HG02885 (cell line): ENCODE measurements around the gene DPP4.

Experiments
- ATAC-seq: cut with Tn5 transposase; IDR thresholded peaks from one replicate; pipeline ENCODE4 v1.9.1; 2021; ENCODE audit warnings: mild to moderate bottlenecking; ENCODE audit not compliant: unreplicated experiment, poor library complexity

DPP4 gene

DNA sequence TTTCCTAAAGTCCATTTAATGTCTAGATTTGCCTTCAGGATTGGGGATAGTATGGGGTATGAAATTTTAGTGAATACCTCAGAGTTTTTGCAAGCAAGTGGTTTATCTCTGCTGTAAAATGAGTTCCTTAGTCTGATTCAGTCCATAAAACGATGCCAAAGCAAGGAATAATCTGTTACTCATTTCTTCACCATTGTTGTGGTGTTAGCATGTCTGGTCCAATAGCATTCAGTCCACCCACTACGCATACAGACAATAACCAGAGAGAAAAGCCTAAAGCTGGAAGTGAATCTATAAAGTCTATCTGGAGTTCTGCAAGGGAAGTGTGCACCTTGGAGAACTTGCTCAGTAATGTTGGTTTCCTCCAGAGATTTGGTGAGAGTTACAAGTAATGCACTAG, 12.9 kb upstream of the DPP4 start:
- ATAC-seq = no peak

DNA sequence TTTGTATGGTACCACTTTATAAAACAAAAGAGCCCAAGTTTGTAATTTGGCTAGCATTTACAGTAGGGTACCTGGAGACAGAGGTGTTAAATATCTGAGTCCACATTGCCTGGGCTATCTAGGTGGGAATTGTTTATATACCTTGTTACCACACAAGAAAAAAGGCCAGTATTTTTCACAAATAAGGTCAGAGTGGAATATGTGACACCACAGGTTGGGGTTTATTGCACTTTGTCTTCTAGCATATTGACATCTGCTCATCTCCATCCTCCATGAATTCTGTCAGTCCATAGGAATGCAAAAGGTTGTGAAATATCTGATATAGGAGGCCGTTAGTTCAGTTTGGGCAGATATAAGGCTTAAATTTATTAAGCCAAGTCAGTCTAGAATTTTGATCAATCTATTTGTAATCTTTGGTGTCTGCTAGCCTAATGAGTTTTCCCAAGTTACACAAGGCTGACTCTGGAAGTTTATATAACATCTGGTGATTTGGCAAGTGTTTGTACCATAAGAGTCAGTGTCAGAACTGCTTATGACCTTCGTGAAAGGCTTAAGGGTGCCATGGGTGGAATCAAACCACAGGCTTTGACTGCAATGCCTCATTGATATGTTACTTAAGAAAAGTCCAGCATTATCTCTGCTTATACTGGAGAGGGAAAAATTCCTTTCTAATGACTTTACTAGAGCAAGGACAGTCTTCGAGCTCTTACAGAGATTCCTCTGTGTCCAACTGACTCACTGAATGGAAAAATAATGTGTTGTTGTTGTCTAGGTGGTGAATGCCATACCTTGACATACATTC, 11.3 kb upstream of the DPP4 start:
- no peak for ATAC-seq

DNA sequence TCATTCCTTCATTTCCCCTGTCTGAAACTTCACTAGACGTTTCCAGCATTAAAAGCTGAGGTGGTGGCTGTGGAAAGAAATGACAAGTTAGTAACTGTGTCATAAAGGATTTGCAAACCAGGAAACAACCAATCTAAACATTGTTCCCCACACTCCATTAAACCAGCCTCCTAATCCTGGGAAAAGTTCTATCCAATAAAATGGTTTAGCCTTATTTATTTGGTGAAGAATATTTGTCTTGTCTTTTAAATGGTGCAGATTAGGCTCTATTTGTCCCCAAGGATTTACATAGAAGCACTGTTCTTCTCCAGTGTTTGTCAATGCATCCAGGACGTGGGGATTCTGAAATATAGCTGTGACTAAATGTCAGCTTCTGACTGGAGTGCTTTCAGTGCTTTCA, 10.5 kb upstream of the DPP4 start:
- no peak for ATAC-seq

DNA sequence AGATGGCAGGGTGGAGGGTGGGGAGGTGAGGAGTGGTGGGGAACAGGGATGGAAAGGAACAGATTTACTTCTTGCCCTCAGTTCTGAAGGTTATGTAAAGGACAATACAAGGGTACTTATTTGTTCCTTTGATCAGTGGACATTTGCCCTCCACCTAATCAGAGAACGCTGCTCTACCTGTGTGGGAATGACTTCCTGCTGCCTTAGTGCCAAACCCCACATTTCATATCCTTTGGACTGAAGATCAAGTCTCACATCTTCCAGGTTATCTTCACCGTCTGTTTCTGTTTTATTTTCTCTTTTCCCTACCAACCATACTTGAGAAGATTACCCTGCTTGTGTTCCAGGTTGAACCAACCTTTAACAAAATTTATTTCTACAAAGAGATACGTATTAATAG, 8.7 kb upstream of the DPP4 start:
- no peak for ATAC-seq

DNA sequence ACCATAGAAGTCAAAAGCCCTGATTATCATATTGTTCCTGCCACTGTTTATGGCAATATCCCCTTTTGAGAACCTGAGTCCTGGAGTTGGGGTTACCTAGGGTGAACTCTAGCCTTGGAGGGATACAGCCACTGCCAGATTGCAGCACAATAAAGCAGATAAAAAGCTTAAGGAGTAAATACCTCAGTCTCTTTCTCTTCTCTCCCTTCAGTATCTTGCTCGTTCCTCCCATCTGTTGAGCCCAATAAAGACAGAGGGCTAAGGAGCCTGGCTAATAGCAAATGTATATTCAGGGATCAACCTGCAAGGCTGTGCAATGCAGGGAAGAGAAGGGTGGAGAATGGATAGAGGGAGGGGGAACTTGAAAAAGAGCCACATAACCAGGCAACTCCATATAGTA, 8.0 kb upstream of the DPP4 start:
- no peak for ATAC-seq

DNA sequence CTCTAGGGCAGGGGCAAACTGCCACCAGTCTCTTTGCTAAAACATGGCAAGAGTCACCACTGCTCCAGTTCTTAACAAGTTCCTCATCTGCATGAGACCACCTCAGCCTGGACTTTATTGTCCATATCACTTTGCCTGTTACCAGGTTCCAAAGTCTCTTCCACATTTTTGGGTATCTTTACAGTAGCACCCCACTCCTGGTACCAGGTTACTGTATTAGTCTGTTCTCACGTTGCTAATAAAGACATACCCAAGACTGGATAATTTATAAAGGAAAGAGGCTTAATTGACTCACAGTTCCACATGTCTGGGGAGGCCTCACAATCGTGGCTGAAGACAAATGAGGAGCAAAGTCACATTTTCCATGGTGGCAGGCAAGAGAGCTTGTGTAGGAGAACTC, 5.5 kb upstream of the DPP4 start:
- no peak for ATAC-seq

DNA sequence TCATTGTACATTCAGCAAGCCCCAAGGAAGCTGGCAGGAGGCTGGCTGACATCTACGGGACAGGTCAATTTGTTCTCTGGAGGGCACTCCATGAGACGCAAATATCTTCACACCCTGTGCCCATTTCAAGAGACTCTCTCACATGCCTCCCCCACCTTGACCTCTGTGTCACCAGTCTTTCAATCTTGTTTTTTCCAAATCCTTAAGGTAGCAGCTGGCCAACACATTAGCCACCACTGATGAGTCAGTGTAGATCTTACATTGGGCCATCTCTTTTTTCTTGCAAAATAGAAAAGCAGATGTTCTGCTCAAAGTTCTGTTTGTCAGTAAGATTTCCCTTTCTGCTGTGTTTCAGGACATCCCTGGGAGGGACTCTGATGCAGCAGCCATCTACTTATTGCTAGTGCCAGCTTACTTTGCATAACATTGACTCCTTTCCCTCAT, 1.7 kb upstream of the DPP4 start:
- ATAC-seq = no peak

DNA sequence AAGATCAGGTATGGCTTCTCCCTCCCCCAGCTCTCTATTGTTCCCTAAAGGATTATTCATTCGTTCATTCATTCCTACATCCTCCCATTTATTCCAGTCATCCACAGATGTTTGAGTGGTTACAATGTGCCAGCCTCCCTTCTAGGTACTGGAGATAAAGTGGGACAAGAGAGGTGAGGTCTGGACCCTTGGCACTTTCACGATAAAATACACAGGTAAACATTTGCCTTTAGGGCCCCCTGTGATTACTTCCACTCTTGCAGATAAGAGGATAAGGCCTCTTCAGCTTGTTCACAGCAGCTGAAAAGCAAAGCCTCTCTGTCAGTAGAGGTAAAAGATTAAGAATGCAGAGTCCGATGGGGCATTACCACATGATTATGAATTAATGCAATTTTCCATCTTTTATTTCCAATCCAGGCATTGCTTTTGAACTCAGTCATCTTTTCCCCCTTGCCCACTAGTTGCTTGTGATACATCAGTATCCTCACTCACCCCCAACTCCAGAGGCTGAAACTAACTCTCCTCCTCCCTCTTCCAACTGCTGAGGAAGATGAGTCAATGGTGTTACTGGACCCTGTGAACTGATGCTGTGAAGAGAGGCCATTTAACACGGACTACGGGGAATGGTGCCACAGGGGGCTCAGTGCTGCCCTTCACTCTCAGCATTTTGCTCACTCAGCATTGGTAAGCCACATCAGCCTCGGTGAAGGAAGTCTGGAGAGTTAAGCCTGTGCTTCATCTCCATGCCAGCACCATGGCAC, 1.1 kb upstream of the DPP4 start:
- no peak for ATAC-seq

DNA sequence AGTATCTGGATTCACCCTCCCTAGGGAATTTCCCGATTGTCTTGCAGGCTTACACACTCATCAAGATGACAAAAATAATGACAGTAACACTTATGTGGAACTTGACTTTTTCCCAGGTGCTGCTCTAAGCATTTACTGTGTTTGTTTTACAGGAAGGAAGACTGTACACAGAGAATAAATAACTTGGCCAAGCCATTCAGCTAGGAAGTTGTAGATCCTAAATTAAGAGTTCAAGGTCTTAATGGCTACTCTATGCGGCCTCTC, 549 bp upstream of the DPP4 start:
- ATAC-seq = no peak

DNA sequence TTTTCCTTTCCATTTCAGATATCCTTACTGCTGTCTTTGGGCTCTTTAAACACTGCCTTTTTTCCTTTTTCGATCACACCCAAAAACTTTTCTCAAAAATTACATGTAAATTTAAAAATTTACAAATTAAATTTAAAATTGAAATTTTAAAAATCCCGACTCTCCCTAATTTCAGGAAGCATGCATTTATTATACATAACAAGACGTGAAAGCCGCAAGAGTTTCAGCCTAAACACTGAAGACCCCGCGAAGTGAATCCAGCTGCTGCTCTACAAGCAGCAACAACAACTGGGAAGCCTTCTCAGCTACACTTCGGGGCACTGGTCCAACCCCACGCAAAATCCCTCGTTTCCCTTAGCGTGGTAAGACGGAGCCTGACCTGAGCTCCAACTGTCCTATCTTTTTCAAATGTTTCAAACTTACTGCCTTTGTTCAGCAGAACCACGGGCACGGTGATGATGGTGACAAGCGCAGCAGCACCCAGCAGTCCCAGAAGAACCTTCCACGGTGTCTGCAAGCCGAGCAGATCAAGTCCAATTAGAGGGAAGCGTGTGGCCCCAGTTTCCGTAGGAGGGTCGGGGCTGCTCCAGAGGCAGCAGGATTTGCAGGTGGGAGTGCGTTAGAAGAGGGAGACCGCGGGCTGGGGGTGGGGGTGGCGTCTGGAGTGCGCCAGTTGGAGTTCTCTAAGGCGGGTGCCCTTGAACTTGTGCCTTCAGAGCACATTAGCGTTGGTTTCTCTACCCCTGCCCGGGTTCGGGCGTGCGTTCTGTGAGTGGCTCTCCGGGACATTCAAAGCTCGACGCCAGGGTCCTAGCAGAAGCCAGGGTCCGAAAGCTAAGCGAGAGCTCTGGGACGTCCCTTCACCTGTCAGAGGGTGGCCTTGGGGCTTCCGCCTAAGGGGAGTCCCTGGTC, 783 bp downstream of the DPP4 start:
- peak; percentile 2 for ATAC-seq

DNA sequence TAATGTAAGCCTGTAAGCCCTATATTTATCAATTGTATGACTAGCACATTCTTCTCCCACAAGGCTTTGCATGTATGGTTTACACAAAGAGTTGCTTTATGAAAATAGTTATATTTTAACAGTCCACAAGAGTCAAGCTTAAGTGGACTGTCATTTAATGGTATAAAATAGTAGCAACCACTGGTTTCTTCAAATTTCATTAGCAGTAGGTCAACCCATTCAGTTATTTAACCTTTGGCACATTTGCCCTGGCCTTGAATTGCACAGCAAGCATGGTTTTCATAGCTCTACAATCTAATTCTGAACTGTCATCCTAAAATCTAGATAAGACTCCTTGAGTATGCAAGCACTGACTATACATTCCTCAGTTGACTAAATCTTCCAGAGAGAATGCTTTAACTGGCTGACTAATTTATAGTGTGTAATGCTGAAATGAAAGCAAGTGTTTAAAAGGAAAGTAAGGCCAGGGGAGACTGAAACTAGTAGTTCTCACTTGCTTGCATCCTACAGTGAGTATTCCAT, 1.8 kb downstream of the DPP4 start:
- peak; percentile 68 for ATAC-seq

DNA sequence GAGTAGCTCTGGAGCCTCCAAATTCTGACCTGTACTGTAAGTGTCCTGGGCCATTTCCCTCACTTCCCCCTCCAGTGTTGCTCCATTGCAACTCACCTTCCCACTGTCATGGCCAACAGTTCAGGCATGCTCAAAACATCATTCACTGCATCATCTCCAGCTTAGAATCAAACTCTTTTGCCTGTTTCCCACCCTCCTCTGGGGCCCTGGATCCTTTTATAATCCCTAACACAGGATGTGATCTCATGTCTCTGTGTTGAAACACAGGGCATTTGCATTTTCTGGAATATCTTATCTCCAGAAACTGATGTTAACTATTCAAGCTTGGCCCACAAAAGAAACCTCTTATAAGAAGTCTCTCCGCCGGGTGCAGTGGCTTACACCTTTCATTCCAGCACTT, 3.0 kb downstream of the DPP4 start:
- no peak for ATAC-seq

DNA sequence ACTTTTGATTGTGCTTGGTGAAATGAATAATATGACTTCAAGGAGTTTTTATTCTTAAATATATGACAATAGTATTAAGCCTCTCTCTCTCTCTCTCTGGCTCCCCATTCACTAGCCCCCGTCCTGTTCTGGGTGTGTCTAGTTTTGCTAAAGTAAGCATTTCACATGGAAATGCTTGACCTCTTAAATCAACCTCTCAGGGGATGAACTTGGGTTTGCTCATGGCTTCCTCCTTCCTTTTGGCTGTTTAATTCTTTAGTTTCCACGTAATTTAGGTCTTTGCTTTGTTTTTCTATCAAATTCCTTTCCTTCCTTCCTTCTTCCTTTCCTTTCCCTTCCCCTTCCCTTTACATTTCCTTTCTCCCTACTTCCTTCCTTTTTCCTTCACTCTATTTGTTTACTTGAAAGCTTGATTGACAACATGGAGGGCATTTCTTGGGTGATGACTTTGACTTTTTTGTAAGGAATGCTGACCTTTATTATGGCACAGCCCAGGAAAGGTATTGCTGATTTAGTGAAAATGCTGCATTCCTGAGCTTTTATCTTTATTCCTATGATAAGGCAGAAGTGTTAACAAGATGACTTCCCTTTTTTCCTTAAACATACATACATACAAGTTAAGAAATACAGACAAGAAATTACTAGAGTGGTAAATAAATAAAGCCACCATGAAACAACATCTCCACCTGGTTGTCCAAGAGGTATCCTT, 3.6 kb downstream of the DPP4 start:
- no peak for ATAC-seq

DNA sequence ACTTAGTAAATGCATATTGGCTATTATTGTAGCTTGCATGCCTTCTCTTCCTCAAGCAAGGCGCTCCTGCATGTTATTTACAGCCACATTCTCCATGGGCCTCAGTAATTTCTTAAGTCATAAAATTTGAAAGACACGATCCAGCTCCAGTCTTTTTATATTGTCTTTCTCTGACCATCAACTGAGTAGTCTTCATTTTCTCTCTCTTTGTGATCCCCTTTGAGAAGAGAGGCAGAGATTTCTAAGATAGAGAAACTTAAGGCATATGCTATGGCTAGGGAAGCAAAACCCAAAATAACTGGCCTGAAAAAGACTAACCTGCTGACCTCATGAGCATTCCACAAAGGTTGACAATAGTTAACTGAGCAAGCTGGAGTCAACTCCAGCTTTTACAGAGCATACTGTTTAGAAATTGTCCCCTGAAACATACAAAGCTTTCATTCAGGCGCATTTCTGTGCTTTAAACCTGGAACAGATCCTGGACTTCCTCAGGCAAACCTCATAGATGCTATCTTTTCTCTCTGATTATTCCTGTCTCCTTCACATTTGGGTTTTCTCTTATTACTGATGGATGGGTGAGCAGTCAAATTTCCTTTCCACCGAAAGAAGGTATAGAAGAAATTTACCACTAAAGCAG, 4.6 kb downstream of the DPP4 start:
- ATAC-seq = no peak

DNA sequence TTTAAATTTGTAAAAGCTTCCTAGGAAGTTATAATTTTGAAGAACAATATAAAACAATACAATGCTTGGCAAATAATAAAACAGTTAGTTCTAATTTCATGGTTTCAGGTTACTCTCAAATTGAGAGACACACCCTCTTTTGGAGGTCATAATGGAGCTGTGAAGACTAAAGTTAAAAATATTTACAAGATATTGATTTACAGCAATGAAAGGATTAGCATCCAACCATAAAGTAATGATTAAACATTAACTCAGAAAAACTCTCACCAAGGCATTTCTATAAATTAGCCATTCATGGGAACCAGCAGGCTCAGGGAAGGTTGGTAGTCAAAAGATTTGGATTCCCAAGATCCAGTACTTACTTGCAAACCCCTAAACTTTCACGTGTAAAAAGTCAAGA, 6.4 kb downstream of the DPP4 start:
- no peak for ATAC-seq

DNA sequence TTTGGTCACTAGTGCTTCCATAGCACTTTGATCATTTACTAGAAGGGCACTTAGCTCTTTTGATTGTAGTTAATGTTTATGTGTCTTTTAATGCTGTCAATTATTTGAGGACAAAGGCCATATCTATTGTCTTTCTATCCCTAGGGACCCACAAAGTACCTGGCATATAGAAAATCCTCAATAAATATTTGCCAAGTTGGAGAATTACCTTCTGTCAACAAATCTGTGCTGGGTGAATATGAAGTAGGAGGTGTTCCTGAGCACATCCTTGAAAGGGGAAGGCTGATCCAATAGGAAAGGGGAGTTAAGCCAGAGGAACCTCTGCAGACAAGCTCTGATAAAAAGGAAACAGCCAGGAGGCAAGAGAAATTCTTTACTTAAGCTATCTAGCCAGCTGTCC, 8.2 kb downstream of the DPP4 start:
- no peak for ATAC-seq

DNA sequence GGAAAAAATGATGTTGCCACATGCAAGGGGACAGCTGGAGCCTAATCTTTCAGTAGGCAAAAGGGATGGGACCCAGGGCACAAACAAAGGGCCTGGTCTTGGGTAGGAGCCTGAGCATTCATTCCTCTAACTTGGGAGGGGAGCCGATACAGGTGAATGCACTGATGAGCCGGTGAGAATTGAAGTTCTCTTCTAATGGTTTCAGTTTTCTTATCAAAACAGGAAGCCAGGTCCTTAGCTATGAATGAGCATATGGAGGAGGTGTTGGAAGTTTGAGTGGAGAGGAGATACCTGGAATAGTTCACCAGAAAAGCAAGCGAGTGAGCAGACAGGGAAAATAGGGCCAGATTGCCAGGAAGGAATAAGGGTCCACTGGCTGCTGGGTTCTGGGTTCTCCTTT, 10.1 kb downstream of the DPP4 start:
- peak; percentile 39 for ATAC-seq

DNA sequence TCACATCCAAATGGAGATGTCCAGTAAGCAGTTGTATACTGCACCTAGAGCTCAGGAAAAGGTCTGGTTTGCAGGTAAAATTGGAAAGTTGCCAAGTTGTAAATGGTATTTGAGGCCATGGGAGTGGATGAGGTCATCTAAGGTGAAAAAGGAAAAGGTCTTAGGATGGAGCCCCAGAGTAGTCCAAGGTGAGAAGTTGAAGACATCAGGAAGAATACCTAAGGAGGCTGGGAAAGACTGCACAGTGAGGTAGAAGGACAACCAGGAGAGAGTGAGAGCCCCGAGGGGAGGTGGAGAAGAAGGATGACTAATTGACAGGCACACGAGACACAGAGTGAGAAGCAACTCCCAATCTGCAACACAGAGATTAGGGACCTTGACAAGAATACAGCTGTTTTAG, 10.7 kb downstream of the DPP4 start:
- no peak for ATAC-seq

DNA sequence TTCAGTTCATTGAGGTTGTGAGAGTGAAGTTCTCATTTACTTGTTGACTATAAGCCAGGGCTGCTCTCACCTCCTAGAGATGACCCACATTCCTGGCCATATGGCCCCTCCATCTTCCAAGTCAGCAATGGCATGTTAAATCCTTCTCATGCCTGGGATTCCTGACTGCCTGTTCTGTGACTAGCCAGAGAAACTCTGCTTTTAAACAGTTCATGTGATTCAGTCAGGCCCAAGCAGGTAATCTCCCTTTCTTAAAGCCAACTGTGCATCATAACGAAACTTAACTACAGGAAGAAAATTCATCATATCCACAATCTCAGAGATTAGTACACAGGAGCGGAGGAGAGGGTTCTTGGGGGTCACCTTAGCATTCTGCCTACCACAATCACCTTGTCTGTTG, 11.5 kb downstream of the DPP4 start:
- ATAC-seq = peak; percentile 30

DNA sequence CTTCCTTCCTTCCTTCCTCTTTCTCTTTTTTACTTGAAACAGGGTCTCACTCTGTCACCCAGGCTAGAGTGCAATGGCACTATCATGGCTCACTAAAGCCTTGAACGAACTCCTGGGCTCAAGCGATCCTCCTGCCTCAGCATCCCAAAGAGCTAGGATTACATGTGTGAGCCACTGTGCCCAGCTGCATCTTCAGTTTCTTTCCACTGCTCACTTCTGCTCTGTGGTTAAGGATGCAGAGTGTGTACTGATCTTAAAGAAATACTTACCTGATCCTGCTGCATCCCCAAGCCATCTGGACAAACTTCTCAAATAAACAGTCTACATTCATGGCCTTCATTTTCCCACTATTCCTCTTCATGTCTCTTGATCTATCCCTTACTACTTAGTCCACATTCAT, 13.0 kb downstream of the DPP4 start:
- ATAC-seq = no peak
